HL-60 (cell line): ENCODE data around the gene RGS1.

ENCODE experiments used
- REST ChIP-seq: IDR thresholded peaks from 2 replicates; pipeline ENCODE4 v1.6.1; 2012; ENCODE audit warnings: low read depth; ENCODE audit not compliant: insufficient replicate concordance
- SPI1 ChIP-seq: IDR thresholded peaks from 2 replicates; pipeline ENCODE4 v1.6.1; 2012; ENCODE audit warnings: low read depth, mild to moderate bottlenecking, borderline replicate concordance
- TF ChIP-seq, protein P1 (sequence below): IDR thresholded peaks from one replicate; pipeline ENCODE4 v1.5.1; 2011; ENCODE audit warnings: low read length, control low read depth, inconsistent platforms; ENCODE audit not compliant: insufficient read depth

GRCh38 chr1:192601567-192601966, 26.0 kb downstream of the RGS1 start:
- TF ChIP-seq, protein P1, sequence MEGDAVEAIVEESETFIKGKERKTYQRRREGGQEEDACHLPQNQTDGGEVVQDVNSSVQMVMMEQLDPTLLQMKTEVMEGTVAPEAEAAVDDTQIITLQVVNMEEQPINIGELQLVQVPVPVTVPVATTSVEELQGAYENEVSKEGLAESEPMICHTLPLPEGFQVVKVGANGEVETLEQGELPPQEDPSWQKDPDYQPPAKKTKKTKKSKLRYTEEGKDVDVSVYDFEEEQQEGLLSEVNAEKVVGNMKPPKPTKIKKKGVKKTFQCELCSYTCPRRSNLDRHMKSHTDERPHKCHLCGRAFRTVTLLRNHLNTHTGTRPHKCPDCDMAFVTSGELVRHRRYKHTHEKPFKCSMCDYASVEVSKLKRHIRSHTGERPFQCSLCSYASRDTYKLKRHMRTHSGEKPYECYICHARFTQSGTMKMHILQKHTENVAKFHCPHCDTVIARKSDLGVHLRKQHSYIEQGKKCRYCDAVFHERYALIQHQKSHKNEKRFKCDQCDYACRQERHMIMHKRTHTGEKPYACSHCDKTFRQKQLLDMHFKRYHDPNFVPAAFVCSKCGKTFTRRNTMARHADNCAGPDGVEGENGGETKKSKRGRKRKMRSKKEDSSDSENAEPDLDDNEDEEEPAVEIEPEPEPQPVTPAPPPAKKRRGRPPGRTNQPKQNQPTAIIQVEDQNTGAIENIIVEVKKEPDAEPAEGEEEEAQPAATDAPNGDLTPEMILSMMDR, result no peak
- TF ChIP-seq SPI1 (no peak), REST (no peak)
